ENCODE measurements around the gene RHOH. TPM values are rescaled to one million over a fixed set of nuclear protein-coding genes. Genes with fewer than 3 reads are reported as not detected.

RHOH gene
- total RNA-seq, 2 donors from 2014 or later, result 140 to 169 TPM

Other genes with a start within 250 kb of the RHOH start
- 100 to 1,000 TPM in 1 of 2 donors, 10 to 100 TPM in 1; 84.4 to 150 TPM for gene PDS5A, start 219.1 kb upstream of the RHOH start, total RNA-seq
- gene N4BP2, start 140.2 kb upstream of the RHOH start, total RNA-seq, result 10 to 100 TPM; 17.6 to 19.4 TPM
- not detected for gene CHRNA9, start 138.3 kb downstream of the RHOH start, total RNA-seq

Measured in natural killer cell treated with Interleukin-12 subunit alpha and Interleukin-12 subunit beta and Interleukin-15 and Interleukin-18, amount 100 ng/mL, for 72 hours (primary cell).